Neural progenitor cell (in vitro differentiated cells): Measurements from ENCODE around the gene KCNJ14.

Experiments used
- CTCF ChIP-seq: fragments of 200-600 bp; sonication (generic); IDR thresholded peaks from 2 replicates; pipeline ENCODE4 v1.5.1; 2017; ENCODE audit warnings: antibody characterized with exemption, mild to moderate bottlenecking
- EZH2 ChIP-seq: fragments of 200-600 bp; sonication (generic); IDR thresholded peaks from 2 replicates; pipeline ENCODE4 v1.6.1; 2017; ENCODE audit warnings: antibody characterized with exemption, mild to moderate bottlenecking, moderate library complexity

- no peak for TF ChIP-seq CTCF
- no peak for TF ChIP-seq EZH2
Measured at GRCh38 chr19:48509467-48510194, 54.3 kb downstream of the KCNJ14 start.
